GM21390 (cell line): ENCODE data around the gene BICDL1.

Experiments
- ATAC-seq: cut with Tn5 transposase; IDR thresholded peaks from one replicate; pipeline ENCODE4 v1.9.1; 2021; ENCODE audit not compliant: unreplicated experiment

The BICDL1 gene

GRCh38 chr12:120077260-120077659 is 88.2 kb downstream of the BICDL1 start:
- no peak for ATAC-seq

GRCh38 chr12:120078868-120079267 is 89.8 kb downstream of the BICDL1 start:
- no peak for ATAC-seq

DNA sequence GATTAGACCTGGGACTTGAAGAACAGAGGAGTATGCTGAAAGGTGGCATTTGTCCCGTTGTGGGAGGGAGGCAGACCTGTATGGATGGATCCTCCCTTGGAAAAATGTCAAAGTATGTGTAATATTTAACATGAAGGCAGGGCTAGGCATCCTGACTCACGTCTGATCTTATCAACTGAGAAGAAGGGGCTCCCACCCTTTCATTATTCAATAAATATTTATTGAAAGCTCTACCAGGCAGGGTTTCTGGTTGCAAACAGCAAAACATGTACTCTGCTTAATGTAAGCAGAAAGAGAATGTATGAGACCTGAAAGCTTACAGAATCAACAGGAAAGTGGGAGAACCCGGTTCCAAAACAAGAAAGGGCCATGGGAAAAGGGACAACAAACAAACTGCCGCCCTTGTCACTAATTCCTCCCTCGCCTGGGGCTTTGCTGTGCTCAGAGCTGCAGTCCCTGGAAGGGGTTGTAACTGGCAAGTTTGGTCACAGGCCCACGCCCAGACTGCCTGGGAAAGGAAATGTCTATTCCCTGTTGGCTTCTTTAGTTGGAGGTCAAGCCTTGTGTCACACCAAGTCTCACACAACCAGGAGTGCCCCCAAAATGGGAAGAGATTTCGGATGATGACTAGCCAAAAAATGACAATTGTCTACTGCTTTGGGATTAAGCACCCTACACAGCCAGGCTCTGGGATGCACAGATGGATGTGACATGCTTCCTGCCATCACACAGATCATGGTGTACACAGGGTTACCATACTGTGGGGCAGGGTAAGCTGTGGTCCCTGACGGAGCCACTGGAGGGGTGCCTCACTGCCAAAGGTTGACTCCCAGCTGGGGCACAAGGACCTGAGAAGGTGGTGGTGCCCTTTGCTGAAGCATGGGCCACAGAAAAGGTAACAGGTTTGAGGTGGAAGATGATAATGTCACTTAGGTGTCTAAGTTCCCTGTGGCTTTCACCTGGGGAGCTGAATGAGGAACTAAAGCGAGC is 90.7 kb downstream of the BICDL1 start:
- ATAC-seq = no peak

- ATAC-seq = no peak
Observed at GRCh38 chr12:120081641-120082040, 92.6 kb downstream of the BICDL1 start.

DNA sequence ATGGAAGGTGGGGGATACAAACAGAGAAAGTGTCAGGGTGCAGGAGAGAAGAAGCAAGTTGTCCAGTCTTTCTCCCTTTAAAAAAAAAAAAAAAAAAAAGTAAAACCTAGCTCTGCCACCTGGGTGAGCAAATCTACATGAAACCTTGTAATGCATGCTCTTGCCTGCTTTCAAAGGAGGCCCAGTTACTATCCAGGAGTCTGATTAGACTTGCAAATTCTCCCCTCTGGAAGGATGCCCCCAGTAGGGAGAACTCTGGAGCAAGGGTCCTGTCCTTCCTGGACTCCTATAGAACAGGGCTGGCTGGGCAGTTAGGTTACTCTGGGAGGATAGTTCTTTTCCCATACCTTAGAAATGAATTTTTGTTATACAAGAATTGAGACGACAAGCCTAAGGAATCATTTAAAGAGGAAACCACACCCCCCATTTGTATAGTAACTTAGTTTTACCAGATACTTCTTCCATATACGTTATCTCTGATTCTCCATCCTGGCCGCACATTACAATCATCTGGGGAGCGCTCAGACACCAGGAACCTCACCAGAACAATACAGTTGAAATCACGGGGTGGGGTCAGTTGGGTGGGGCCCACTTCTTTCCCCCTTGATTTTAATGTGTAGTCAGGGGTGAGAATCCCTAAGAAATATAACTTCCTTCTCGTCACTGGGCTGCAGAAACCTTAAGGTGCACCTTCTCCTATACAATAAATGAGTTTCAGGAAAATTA is 97.0 kb downstream of the BICDL1 start:
- no peak for ATAC-seq

GRCh38 chr12:120086801-120087621 is 98.0 kb downstream of the BICDL1 start:
- ATAC-seq = peak; percentile 96

- ATAC-seq = no peak
Observed at GRCh38 chr12:120089105-120089504, 100.1 kb downstream of the BICDL1 start.

GRCh38 chr12:120089796-120090195 is 100.8 kb downstream of the BICDL1 start:
- no peak for ATAC-seq

- no peak for ATAC-seq
Observed at GRCh38 chr12:120090206-120090605, 101.2 kb downstream of the BICDL1 start.

DNA sequence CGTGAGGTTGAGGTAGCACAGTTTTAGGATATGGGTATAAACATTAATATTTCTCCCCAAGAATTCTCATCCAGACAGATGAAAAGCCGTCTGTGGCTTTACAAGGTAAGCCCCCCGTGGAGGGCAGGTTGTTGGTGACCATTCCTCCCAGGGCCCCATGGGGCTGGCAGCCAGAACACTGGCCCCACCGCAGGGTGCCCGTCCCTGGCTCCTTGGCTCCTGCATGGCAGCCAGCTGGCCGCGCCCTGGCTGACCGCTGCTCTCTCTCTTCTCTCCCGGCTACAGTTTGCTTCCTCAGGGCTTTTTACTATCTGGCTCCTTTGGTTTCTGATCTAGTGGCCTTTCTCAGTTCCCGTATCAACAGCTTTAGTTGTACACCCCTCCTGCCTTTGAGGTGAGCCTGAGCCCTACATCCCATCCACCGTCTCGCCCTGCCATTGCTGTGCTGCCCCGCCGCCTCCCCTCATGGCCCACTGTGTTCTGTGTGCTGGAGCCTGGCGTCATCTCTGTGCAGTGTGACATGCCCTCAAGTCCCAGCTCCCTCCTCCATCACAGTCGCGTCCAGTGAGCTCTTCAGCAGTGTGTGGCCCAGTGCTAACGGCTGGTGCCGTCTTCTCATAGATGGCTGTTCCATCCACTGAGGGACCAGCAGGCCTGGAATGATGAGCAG is 101.7 kb downstream of the BICDL1 start:
- ATAC-seq = no peak

DNA sequence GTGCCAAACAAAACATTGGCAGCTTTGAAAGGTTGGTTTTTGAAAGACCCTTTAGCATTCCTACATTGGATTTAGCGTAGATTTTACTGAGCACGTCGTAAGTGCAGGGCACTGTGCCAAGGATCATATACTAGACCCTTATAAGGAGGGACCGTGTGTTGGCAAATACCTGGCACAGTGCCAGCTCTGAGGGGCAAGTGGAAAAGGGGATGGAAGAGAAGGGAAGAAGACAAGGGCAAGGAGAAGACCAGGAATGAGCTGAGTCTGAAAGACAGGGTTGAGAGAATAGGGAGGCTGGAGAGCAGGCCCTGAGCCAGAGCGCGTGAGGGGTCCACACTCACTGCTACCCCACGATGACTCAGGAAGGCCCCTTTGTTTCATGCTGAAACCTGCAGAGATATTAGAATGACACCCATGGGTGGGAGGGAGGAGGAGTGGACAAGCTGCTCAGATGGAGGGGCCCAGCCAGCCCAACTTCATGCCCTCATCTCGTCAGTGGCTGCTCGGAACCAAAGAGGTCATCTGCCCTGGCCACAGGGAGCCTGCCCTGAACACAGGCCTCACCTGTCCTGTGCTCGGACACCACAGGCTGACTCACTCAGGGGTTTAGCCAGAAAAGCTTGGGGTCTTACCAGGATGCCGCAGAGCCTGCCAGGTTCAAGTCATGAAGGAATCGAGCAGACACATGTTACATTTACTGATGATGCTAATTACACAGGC is 102.5 kb downstream of the BICDL1 start:
- ATAC-seq = no peak

DNA sequence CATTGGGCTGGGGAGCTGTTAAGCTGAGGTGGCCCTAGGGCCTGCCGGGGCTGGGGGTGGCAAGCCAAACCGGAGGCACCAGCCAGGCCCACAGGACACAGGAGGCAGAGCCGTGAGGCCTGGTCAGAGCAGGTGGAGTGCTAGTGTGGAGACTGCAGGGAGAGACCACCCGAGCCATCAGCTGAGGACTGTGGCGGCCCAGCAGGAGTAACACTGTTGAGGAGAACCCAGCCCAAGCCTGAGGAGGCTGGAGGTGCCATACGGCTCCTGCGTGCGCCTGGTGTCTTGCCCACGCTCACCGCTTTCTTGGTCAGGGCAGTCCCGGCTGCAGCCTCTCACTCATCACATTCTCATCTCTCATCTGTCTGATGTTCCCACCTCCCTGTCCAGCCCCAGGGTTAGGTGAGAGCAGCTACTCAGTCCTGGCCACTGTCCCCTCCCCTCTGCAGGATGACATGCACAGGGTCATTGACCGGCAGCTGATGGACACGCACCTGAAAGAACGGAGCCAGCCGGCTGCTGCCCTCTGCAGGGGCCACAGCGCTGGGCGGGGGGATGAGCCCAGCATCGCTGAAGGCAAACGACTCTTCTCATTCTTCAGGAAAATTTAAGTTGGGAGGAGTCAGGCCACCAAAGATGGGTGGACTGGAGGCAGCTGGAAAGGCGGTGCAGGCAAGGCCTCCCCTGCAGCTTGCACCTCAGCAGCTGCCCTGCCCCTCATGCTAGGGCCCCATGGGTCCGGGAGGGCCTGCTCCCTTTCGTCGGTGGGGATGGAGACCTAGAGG is 103.7 kb downstream of the BICDL1 start:
- no peak for ATAC-seq

DNA sequence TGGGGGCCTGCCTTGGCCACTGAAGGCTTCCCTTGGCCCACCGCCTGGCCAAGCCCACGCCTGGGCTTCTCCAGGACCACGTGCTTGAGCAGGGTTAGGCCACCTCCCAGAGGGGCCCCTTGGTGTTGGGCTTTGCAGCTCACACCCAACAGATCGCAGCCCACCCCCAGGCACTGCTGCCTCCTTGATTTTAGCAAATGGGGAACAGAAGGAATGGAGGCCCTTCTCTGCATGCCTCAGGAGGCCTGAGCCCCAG is 104.2 kb downstream of the BICDL1 start:
- no peak for ATAC-seq

DNA sequence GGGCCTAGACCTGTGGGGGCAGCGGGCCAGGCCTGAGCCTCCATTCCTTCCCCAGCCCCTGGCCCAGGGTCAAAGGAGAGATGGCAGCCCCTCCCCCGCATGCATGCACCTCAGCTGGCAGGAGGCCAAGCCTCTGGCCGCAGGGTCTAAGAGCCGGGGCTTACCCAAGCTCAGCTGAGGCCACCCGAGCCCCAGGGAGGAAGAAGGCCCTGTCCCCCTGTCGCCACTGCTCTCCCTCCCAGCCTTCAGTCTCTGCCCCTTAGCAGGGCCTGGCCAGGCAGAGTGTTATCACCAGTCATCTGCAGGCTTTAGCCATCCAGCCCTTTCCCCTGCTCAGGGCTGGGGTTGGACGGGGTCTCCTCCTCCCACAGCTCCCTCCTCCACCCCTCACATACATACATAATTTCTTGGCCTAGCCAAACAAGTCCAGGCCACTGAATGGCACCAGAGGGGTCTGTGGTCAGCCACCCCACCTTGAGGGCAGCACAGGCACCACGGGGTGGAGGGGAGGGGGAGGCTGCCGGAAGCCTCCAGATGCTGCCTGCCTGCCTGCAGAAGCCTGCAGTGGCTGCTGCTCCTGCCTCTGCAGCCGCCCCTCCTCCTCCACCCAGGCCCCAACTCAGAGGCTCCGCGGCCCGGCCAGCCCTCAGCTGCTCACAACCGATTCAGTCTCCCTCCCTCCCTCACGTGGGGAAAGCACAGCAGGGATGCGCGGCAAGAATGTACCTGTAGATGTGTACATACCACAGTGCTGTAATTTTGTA is 104.7 kb downstream of the BICDL1 start:
- ATAC-seq = no peak

GRCh38 chr12:120094485-120094884 is 105.4 kb downstream of the BICDL1 start:
- no peak for ATAC-seq

- no peak for ATAC-seq
Observed at GRCh38 chr12:120095331-120095730, 106.3 kb downstream of the BICDL1 start.

GRCh38 chr12:120095736-120096135 is 106.7 kb downstream of the BICDL1 start:
- no peak for ATAC-seq

- no peak for ATAC-seq
Observed at GRCh38 chr12:120096671-120097202, 107.7 kb downstream of the BICDL1 start.
